Uterus (tissue), 4 donors: Measurements from ENCODE around the gene OR4E1. TPM values are rescaled to one million over a fixed set of nuclear protein-coding genes. Genes with fewer than 3 reads are reported as not detected.

Experiments used
- DNase-seq, 2 donors: peaks; one replicate each; pipeline ENCODE4 v3.0.0-alpha.2; 2019 to 2020
- H3K27ac ChIP-seq, 2 donors: fragments of 200-600 bp; sonication (generic); 1 replicate in 1 of 2; 2 replicates in 1 of 2; pipeline ENCODE4 v1.5.1; 2016 to 2018
- H3K27me3 ChIP-seq, 2 donors: fragments of 200-600 bp; sonication (generic); one replicate each; pipeline ENCODE4 v1.5.1; 2018 to 2019; ENCODE audit warnings: control low read depth in 1 of 2
- H3K36me3 ChIP-seq, 2 donors: fragments of 200-600 bp; sonication (generic); one replicate each; pipeline ENCODE4 v1.5.1; 2019; ENCODE audit warnings: control low read depth in 1 of 2
- H3K4me1 ChIP-seq, 2 donors: fragments of 200-600 bp; sonication (generic); one replicate each; pipeline ENCODE4 v1.5.1; 2018 to 2019; ENCODE audit warnings: control low read depth in 1 of 2
- H3K4me3 ChIP-seq, 2 donors: fragments of 200-600 bp; sonication (generic); 1 replicate in 1 of 2; 2 replicates in 1 of 2; pipeline ENCODE4 v1.5.1; 2018 to 2019; ENCODE audit warnings: mild to moderate bottlenecking in 1 of 2
- H3K9me3 ChIP-seq, 2 donors: fragments of 200-600 bp; sonication (generic); one replicate each; pipeline ENCODE4 v1.5.1; 2019; ENCODE audit warnings: control low read depth in 1 of 2
- POLR2A ChIP-seq, 2 donors: fragments of 450-650 bp; IDR thresholded peaks; one replicate each; pipeline ENCODE4 v1.6.1; 2016; ENCODE audit warnings: antibody characterized with exemption in 2 of 2, mild to moderate bottlenecking in 1 of 2, moderate library complexity in 1 of 2
- intact Hi-C: fragments of 100-400 bp; cut with DNase I; formaldehyde crosslinking; loops from one replicate; pipeline ENCODE4 v1.15.1; 2023; ENCODE audit warnings: low total_unique reads
- total RNA-seq, 4 donors: library from RNA; depleted of rRNA in 3 of 4; stranded (reverse); fragments of >200 nt in 3 of 4; gene quantifications; one replicate each; pipeline versions ENCODE4 v1.1.0 to v1.2.4, GENCODE V29; 2014 to 2023
- TF ChIP-seq, protein P1 (sequence below), 4 experiments: fragments of 200-600 bp in 2 of 4; fragments of 450-650 bp in 2 of 4; sonication (generic) in 2 of 4; IDR thresholded peaks; one replicate each; pipeline ENCODE4 v1.5.1; 2016 to 2019; ENCODE audit warnings: antibody characterized with exemption in 4 of 4, mild to moderate bottlenecking in 2 of 4, moderate library complexity in 1 of 4
- donor health status: DM: yes; HTN: yes; CAD: no.

OR4E1 gene
- total RNA-seq, 4 donors from 2014 or later = not detected

DNA sequence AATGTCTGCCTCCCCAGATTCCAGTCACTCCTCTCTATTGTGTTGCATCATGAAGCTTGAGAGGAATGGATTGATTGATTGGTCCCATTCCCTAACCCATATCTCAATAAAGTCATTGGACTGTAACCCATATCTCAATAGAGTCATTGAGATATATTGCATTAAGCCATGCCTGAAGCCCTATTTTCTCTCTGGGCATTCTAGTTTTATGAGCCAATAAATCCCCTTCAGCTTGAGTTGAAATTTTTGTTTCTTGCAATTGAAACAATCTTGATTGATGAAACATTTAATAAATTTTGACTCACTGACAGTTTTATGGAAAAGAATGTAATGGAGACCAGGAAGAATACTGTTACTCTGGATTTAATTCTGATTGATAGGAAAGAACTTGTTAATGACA is 20.8 kb upstream of the OR4E1 start:
- Histone ChIP-seq H3K4me3 (no peak overlapping the region), H3K27ac (no peak overlapping the region), H3K27me3 (no peaks in the 10 kb centered on the region), H3K9me3 (no peaks in the 10 kb centered on the region), H3K4me1 (no peaks in the 10 kb centered on the region), H3K36me3 (no peaks in the 10 kb centered on the region)
- TF ChIP-seq POLR2A (IDR thresholded peaks at IDR 0.05) = no peak
- TF ChIP-seq, protein P1, sequence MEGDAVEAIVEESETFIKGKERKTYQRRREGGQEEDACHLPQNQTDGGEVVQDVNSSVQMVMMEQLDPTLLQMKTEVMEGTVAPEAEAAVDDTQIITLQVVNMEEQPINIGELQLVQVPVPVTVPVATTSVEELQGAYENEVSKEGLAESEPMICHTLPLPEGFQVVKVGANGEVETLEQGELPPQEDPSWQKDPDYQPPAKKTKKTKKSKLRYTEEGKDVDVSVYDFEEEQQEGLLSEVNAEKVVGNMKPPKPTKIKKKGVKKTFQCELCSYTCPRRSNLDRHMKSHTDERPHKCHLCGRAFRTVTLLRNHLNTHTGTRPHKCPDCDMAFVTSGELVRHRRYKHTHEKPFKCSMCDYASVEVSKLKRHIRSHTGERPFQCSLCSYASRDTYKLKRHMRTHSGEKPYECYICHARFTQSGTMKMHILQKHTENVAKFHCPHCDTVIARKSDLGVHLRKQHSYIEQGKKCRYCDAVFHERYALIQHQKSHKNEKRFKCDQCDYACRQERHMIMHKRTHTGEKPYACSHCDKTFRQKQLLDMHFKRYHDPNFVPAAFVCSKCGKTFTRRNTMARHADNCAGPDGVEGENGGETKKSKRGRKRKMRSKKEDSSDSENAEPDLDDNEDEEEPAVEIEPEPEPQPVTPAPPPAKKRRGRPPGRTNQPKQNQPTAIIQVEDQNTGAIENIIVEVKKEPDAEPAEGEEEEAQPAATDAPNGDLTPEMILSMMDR (IDR thresholded peaks at IDR 0.05) = no peak
- intact Hi-C loops = no loop called here
- DNase-seq = no peak

DNA sequence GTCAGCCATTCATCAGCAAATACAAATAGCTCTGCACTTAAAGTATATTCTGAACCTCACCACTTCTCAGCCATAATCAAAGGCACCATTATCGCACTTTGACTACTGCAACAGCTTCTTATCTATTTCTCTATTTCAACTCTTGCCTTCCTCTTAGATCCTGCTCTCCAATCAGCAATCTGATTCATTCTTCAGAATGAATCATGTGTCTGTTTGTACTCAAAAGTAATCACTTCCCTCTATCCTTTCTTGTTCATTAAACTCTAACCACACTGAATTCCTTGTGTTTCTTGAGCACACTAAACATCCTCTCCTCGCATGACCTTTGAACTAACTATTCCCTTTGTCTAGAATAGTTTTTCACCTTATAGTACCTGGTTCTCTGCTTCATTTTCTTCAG is 12.8 kb upstream of the OR4E1 start:
- Histone ChIP-seq H3K4me1 (no peaks in the 10 kb centered on the region), H3K36me3 (no peaks in the 10 kb centered on the region), H3K4me3 (no peak overlapping the region), H3K9me3 (no peaks in the 10 kb centered on the region), H3K27ac (no peak overlapping the region), H3K27me3 (no peaks in the 10 kb centered on the region)
- intact Hi-C loops = no loop called here
- TF ChIP-seq, protein P1 (IDR thresholded peaks at IDR 0.05) = no peak
- no peak for TF ChIP-seq POLR2A (IDR thresholded peaks at IDR 0.05)
- no peak for DNase-seq

DNA sequence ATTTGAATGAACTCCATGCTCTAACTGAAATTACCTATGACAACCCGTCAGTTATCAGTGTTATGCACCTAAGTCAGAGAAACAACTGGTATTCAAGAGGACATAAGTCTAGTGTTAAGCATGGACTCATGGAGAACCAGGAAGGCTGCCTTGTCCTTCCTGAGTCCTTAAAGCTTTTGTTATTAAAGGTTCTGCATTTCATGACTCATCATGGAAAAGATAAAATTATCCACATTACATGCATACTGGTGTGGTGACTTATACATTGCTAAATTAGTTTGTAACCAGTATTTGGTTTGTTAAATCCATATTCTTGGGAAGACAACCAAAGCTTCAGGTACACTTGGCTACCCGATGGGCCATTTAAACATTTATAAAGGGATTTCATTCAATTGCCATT is 6.5 kb upstream of the OR4E1 start:
- TF ChIP-seq, protein P1 (IDR thresholded peaks at IDR 0.05) = no peak
- TF ChIP-seq POLR2A (IDR thresholded peaks at IDR 0.05) = no peak
- no peaks in the 10 kb centered on the region for H3K4me1 ChIP-seq
- H3K27ac ChIP-seq = no peak overlapping the region
- H3K27me3 ChIP-seq = no peaks in the 10 kb centered on the region
- no peaks in the 10 kb centered on the region for H3K9me3 ChIP-seq
- no peak overlapping the region for H3K4me3 ChIP-seq
- intact Hi-C loops = no loop called here
- H3K36me3 ChIP-seq = no peaks in the 10 kb centered on the region
- no peak for DNase-seq

DNA sequence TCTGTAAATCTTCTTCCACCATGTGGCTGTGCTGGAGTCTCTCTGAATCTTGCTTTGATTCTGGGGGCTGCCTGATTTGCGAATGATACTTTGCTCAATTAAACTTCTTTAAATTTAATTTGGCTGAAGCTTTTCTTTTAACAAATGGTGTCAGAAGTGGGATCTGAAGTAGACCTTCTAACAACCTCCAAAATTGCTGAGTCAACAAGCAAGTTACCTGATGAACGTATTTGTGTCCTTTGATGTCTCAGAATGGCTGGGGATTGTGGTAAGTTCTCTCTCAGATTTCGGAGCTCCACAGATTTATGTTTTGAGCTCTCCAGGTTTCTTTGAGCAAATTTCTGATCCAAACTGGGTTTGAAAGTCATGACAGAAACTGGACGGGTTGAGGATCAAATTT is 1.9 kb upstream of the OR4E1 start:
- no peak for TF ChIP-seq POLR2A (IDR thresholded peaks at IDR 0.05)
- TF ChIP-seq, protein P1 (IDR thresholded peaks at IDR 0.05) = no peak
- Histone ChIP-seq H3K27ac (no peak overlapping the region), H3K9me3 (no peaks in the 10 kb centered on the region), H3K4me3 (no peak overlapping the region), H3K36me3 (no peaks in the 10 kb centered on the region), H3K27me3 (no peaks in the 10 kb centered on the region), H3K4me1 (no peaks in the 10 kb centered on the region)
- intact Hi-C loops = no loop called here
- no peak for DNase-seq

DNA sequence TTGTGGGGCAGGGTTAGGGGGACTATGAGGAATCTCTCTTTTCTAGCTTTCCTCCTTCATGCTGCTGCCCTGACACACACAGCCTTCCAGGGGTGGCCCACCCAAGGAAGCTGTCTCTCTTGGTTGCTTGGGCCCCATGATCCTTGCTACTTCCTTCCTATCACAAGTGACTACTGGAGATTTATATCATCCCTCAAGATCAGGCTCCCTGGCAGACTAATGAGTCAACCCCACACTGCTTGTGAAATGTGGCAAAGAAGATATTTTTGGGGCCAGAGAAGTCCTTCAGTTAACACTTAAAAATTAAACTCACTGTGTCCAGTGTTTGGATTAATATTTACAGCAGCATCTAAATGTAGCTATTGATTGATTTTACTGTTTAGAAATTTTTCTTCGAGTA is 1.5 kb downstream of the OR4E1 start:
- intact Hi-C loops = no loop called here
- H3K36me3 ChIP-seq = no peaks in the 10 kb centered on the region
- TF ChIP-seq POLR2A (IDR thresholded peaks at IDR 0.05) = no peak
- TF ChIP-seq, protein P1 (IDR thresholded peaks at IDR 0.05) = no peak
- no peaks in the 10 kb centered on the region for H3K27me3 ChIP-seq
- H3K27ac ChIP-seq = no peak overlapping the region
- H3K4me1 ChIP-seq = no peaks in the 10 kb centered on the region
- H3K9me3 ChIP-seq = no peaks in the 10 kb centered on the region
- H3K4me3 ChIP-seq = no peak overlapping the region
- DNase-seq = no peak
